Left kidney (tissue), 2 donors: ENCODE data around the gene RNLS. TPM values are rescaled to one million over a fixed set of nuclear protein-coding genes. Genes with fewer than 3 reads are reported as not detected.

Source experiments
- DNase-seq: peaks from one replicate; pipeline ENCODE4 v3.0.0-alpha.2; 2013
- polyA plus RNA-seq: library from polyadenylated mRNA; unstranded; fragments of 120-200 nt; gene quantifications from one replicate; pipeline ENCODE4 v1.2.1, GENCODE V29; 2013; ENCODE audit not compliant: insufficient read length

RNLS gene
- polyA plus RNA-seq, 1 donor = 15.3 TPM

GRCh38 chr10:88230251-88230650, 352.9 kb downstream of the RNLS start:
- DNase-seq = no peak

GRCh38 chr10:88228130-88228529, 355.0 kb downstream of the RNLS start:
- no peak for DNase-seq

DNA sequence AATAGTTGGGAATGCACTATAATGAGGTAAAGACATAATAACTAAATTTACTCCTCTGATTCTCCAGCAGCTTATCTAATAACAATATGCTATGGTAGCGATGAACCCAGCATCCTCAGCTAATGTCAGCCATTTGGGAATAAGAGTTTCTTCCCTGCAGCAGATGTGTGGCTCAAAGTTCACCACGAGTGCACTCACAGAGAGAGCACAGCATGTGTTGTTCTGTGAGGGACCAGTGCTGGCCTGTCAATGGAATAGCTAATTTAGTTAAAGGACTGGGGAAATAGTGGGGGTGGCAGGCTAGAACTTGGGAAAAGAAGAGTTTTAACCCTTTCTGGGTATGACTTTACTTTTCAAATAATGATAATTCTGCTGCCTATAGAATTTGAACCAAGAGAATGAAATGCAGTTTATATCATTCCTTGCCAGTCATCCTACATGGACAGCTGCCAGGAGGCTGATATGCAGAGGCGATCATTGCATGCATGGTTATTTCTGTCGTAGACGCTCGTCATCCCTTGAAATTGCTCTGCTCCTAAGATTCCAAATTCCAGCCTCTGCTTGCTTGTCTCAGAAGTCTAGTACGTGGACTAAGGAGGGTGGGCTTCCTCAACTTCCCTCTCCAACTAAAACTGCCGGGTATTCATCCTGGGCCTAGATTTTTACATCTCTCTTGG, 355.6 kb downstream of the RNLS start:
- no peak for DNase-seq

DNA sequence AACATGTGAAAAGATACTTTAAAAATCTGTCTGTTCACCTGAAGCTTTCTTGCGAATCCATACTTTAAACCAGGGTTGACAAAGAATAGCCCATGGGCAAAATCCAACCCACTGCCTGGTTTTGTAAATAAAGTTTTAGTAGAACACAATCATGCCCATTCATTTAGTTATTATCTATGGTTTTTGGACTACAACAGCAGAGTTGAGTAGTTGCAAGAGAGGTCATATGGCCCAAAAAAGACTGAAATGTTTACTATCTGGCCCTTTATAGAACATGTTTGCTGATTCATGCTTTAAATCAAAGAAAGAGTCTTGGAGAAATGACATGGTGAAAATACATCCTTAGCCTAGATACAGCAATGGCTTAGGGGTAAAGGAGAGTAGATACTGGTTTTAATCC, 356.2 kb downstream of the RNLS start:
- no peak for DNase-seq

GRCh38 chr10:88226071-88226659, 357.0 kb downstream of the RNLS start:
- DNase-seq = no peak

Other genes starting within 250 kb of the RNLS start
- 0.10 TPM for gene LIPJ, start 3.4 kb upstream of the RNLS start, polyA plus RNA-seq
- 0.47 TPM for gene LIPF, start 81.1 kb upstream of the RNLS start, polyA plus RNA-seq
- not detected for gene LIPK, start 122.9 kb upstream of the RNLS start, polyA plus RNA-seq
- gene LIPN, start 176.7 kb upstream of the RNLS start, polyA plus RNA-seq = not detected
- not detected for gene LIPM, start 219.4 kb upstream of the RNLS start, polyA plus RNA-seq